Subcutaneous abdominal adipose tissue (tissue), 5 donors: ENCODE measurements around the gene RNFT2.

Experiments used
- H3K27ac ChIP-seq: one replicate; pipeline ENCODE4 v1.7.0; 2013; ENCODE audit warnings: low read depth, mild to moderate bottlenecking, inconsistent platforms, low read length, moderate library complexity
- H3K27me3 ChIP-seq, 5 donors: one replicate each; pipeline ENCODE4 v1.7.0; 2013; ENCODE audit warnings: low read length in 5 of 5, inconsistent platforms in 1 of 5; ENCODE audit not compliant: control insufficient read depth in 5 of 5, insufficient read depth in 4 of 5
- H3K36me3 ChIP-seq, 5 donors: one replicate each; pipeline ENCODE4 v1.7.0; 2013; ENCODE audit warnings: low read length in 5 of 5; ENCODE audit not compliant: control insufficient read depth in 5 of 5, insufficient read depth in 5 of 5
- H3K4me1 ChIP-seq, 5 donors: one replicate each; pipeline ENCODE4 v1.7.0; 2013; ENCODE audit warnings: low read length in 5 of 5, mild to moderate bottlenecking in 3 of 5, moderate library complexity in 1 of 5; ENCODE audit not compliant: control insufficient read depth in 5 of 5, insufficient read depth in 5 of 5
- H3K4me3 ChIP-seq, 5 donors: one replicate each; pipeline ENCODE4 v1.7.0; 2013; ENCODE audit warnings: low read length in 5 of 5, low read depth in 1 of 5
- H3K9ac ChIP-seq, 5 donors: one replicate each; pipeline ENCODE4 v1.7.0; 2013; ENCODE audit warnings: low read length in 5 of 5, mild to moderate bottlenecking in 4 of 5, moderate library complexity in 3 of 5
- H3K9me3 ChIP-seq, 5 donors: one replicate each; pipeline ENCODE4 v1.7.0; 2013; ENCODE audit warnings: low read length in 5 of 5; ENCODE audit not compliant: control insufficient read depth in 5 of 5
- donor health status: healthy.
- donor health status: healthy.
- donor health status: healthy.
- donor health status: healthy.
- donor health status: healthy.

Gene RNFT2

GRCh38 chr12:116879509-116880212, 141.5 kb downstream of the RNFT2 start:
- Histone ChIP-seq H3K4me1 (peaks cover 0 to 38% (median 26%) of the 10 kb centered on the region in 5 donors), H3K4me3 (peak overlapping the region in 1 of 5 donors; percentile 22), H3K27me3 (peaks cover 45 to 75% (median 69%) of the 10 kb centered on the region in 5 donors), H3K36me3 (no peaks in the 10 kb centered on the region), H3K9me3 (peaks cover 1 to 6% (median 3%) of the 10 kb centered on the region in 5 donors), H3K9ac (no peak overlapping the region), H3K27ac (no peak overlapping the region)

DNA sequence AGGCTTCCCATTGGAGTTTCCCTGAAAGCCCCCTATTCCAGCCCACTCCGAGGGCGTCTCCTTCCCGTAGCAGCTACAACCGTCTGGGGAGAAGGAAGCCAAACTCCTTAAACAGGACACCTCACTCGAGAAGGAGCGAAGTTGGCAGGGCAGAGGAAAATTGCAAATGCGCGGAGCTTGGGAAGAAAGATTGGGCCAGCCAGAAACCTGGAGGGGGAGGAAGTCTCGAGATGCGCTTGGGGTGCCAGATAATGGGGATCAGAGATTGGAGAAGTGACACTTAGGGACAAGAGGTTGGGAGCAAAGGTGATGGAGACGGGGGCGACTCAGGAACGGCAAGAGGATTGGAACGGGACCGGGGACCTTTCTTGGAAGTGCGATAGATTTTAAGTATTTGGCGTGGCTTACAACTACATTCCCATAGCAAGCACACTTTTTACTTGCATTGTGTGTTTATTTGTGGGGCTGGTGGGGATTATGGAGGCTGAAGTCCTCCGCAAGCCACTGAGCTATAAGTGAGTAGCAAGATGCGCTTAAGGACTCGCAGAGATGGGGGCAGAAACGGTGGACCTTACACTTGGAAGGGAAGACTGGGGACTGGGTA, 142.2 kb downstream of the RNFT2 start:
- H3K9me3 ChIP-seq = no peaks in the 10 kb centered on the region
- H3K36me3 ChIP-seq = no peaks in the 10 kb centered on the region
- H3K27me3 ChIP-seq = peaks cover 45 to 74% (median 70%) of the 10 kb centered on the region in 5 donors
- peaks cover 0 to 38% (median 26%) of the 10 kb centered on the region in 5 donors for H3K4me1 ChIP-seq
- H3K9ac ChIP-seq = no peak overlapping the region
- no peak overlapping the region for H3K27ac ChIP-seq
- peak overlapping the region in 3 of 5 donors; percentile 29 to 39 (median 34) for H3K4me3 ChIP-seq

DNA sequence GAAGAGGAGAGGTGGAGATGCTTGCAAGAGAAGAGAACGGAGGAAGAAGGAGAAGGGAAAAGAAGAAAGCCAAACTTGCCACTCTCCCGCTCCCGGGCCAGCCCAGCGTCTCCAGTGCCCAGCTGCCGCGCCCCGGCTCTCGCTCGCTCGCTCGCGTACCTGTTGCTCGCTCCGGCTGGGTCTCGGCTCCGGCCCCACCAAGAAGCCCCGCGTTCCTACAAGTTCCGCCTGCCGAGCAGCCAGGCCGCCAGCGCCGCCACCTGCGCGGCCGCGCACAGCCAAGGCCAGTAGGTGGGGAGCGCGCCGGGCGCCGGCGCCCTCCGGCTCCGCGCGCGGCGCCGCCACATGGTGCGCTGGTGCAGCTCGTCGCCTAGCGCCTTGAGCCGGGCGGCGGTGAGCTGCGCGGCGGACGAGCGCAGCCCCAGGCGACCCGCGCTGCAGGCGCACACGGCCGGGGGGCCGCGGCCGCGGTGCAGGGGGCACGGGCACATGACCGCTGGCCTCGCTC, 142.8 kb downstream of the RNFT2 start:
- peaks cover 42 to 71% (median 69%) of the 10 kb centered on the region in 5 donors for H3K27me3 ChIP-seq
- peak overlapping the region in 3 of 5 donors; percentile 29 to 39 (median 34) for H3K4me3 ChIP-seq
- peaks cover 0 to 38% (median 26%) of the 10 kb centered on the region in 5 donors for H3K4me1 ChIP-seq
- H3K9ac ChIP-seq = no peak overlapping the region
- no peaks in the 10 kb centered on the region for H3K36me3 ChIP-seq
- H3K9me3 ChIP-seq = no peaks in the 10 kb centered on the region
- H3K27ac ChIP-seq = no peak overlapping the region

DNA sequence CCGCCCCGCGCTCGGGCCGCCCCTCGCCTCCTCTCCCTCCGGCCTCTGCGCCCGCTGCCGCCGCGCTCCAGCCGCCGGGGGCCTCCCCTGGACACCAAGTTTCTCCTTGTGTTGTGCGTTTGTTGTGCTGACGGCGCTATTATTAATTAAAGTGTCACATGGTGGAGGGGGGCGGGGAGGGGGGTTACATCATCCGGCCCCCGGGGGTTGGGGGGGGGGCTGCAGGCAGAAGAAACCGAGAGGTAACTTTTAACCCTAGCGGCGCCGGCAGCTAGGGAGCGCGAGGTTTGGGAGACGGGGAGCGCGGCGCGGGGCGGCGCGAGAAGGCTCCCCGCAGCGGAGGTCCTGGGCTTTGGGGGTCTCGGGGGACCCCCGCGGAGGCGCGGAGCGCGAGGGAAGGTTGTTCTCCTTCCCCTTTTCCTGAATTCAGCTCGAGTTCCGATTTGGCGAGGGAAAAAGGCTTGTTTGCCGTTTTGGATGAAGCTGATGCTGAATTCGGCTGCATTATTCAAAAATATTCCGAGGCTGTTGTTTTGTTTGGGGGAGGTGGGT, 143.3 kb downstream of the RNFT2 start, which contains the start of gene HRK:
Gene HRK, minus strand, starts transcription at position 117 of the 552 bp plus-strand sequence. CDS start 134 bp downstream, outside the sequence.
- Histone ChIP-seq H3K9me3 (no peaks in the 10 kb centered on the region), H3K4me1 (peaks cover 0 to 38% (median 26%) of the 10 kb centered on the region in 5 donors), H3K4me3 (peak within 1 kb of the TSS in 3 of 5 donors; percentile 29 to 50 (median 39))

DNA sequence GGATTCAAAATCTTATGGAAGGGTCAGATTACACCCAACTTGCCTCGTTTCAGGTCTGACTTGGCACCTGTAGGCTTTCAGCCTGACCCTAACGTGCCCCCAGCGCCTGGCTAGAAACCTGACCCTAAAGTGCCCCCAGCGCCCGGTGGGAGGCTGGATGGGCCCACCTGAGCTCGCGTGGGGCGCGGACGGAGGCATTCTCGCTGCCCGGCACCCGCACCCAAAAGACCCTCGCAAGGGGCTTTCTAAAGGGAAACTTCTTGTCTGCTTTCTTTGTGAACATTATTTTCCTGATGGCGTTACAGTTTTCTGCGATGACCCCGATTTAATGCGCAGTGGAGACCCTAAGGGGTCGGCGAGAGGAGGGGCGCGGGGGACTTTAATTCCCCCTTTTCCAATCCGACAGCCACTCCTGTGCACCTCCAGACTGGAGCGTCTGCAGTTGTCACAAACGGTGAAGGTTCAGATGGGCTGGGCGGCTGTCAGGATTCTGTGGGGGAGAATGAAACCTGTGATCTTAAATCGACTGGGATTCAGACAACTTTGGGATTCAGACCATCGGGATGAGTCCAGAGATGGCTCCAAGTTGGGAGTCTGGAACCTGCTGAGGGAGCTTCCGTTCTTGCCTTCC, 143.9 kb downstream of the RNFT2 start:
- Histone ChIP-seq H3K36me3 (no peaks in the 10 kb centered on the region), H3K27ac (no peak overlapping the region), H3K9ac (no peak overlapping the region), H3K4me3 (peak overlapping the region in 1 of 5 donors; percentile 50), H3K4me1 (peaks cover 0 to 38% (median 26%) of the 10 kb centered on the region in 5 donors), H3K9me3 (no peaks in the 10 kb centered on the region), H3K27me3 (peaks cover 35 to 60% (median 58%) of the 10 kb centered on the region in 5 donors)

More for the DNA sequence above, 143.3 kb downstream of the RNFT2 start, which contains the start of gene HRK:
- Histone ChIP-seq H3K27ac (no peak within 1 kb of the TSS), H3K9ac (no peak within 1 kb of the TSS), H3K27me3 (peaks cover 39 to 66% (median 63%) of the 10 kb centered on the region in 5 donors), H3K36me3 (no peaks in the 10 kb centered on the region)

DNA sequence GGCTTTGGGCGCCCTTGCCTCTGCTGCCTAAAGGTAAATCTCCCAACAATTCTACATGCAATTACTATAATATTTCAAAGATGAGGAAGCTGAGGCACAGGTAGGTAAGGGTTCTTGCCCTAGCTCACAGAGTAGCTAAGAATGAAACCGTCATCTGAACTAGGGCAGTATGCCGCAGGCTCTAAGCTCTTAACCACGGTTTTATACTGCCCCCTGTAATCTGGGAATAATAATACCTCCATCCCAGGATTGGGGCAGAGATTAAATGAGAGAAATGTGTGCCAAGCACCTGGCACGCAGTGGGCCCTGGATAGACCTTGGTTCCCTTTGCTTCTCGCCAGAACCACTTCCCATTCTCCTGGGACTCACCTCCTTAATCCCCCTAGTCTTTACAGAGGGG, 144.6 kb downstream of the RNFT2 start:
- Histone ChIP-seq H3K9me3 (no peaks in the 10 kb centered on the region), H3K4me1 (peaks cover 0 to 38% (median 28%) of the 10 kb centered on the region in 5 donors), H3K27me3 (peaks cover 29 to 54% (median 51%) of the 10 kb centered on the region in 5 donors), H3K9ac (no peak overlapping the region), H3K36me3 (no peaks in the 10 kb centered on the region), H3K4me3 (no peak overlapping the region), H3K27ac (no peak overlapping the region)

DNA sequence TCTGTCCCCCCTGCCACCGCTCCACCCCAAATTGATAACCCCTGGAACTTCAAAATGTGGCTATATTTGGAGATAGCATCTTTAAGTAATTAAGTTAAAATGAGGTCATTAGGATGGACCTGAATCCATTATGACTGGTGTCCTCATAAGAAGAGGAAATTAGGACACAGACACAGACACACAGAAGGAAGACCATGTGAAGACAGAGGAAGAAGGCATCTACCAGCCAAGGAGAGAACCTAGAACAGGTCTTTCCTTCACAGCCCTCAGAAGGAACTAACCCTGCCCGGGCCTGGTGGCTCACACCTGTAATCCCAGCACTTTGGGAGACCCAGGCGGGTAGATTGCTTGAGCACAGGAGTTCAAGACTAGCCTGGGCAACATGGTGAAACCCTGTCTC, 146.8 kb downstream of the RNFT2 start:
- Histone ChIP-seq H3K9ac (no peak overlapping the region), H3K27ac (no peak overlapping the region), H3K4me1 (peaks cover 0 to 23% (median 17%) of the 10 kb centered on the region in 5 donors), H3K9me3 (no peaks in the 10 kb centered on the region), H3K36me3 (no peaks in the 10 kb centered on the region), H3K4me3 (no peak overlapping the region), H3K27me3 (peaks cover 16 to 36% (median 34%) of the 10 kb centered on the region in 5 donors)

- H3K4me3 ChIP-seq = no peak overlapping the region
- H3K36me3 ChIP-seq = no peaks in the 10 kb centered on the region
- H3K9me3 ChIP-seq = peaks cover 0 to 3% (median 3%) of the 10 kb centered on the region in 5 donors
- H3K27ac ChIP-seq = no peak overlapping the region
- peaks cover 0 to 22% (median 16%) of the 10 kb centered on the region in 5 donors for H3K4me1 ChIP-seq
- no peak overlapping the region for H3K9ac ChIP-seq
- peaks cover 16 to 29% (median 28%) of the 10 kb centered on the region in 5 donors for H3K27me3 ChIP-seq
Measured at GRCh38 chr12:116885491-116885890, 147.4 kb downstream of the RNFT2 start.

DNA sequence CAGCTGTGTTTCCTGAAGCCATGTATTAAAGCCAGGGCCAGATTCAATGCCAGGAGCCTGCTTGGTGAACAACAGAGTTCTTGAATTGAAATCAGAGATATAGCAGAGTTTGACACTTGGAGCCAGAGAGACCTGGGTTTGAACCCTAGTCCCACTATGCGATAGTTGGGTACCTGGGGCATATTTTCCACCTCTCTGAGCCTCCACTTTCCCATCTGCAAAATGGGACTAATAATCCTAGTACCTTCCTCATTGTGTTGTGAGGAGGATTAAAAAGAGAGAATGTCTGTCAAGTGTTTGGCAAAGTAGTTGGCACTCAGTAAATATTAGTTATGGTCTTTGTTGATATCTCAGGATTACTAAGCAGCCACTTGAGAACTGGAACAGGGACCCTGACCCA, 149.1 kb downstream of the RNFT2 start:
- Histone ChIP-seq H3K9me3 (peaks cover 0 to 5% (median 3%) of the 10 kb centered on the region in 5 donors), H3K36me3 (no peaks in the 10 kb centered on the region), H3K4me1 (peaks cover 0 to 12% (median 4%) of the 10 kb centered on the region in 5 donors), H3K9ac (no peak overlapping the region), H3K27me3 (peaks cover 5 to 18% (median 18%) of the 10 kb centered on the region in 5 donors), H3K4me3 (no peak overlapping the region), H3K27ac (no peak overlapping the region)
